H1 (cell line): Measurements from ENCODE around the gene GAP43. TPM values are rescaled to one million over a fixed set of nuclear protein-coding genes. Genes with fewer than 3 reads are reported as not detected.

Experiments
- CTCF ChIA-PET: fragments of 300-600 bp; sonication (Branson Sonifier 250); formaldehyde crosslinking; loops from one replicate; lab custom pipeline; 2021; ENCODE audit not compliant: partially characterized antibody; lab: Charles Lee
- POLR2A ChIA-PET: fragments of 300-600 bp; sonication (Branson Sonifier 250); formaldehyde crosslinking; loops from one replicate; lab custom pipeline; 2021; ENCODE audit warnings: inconsistent platforms; ENCODE audit not compliant: partially characterized antibody; lab: Charles Lee
- DNase-seq, 2 experiments: peaks; one replicate each; pipeline versions ENCODE4 v3.0.0 to v3.0.0-alpha.2; 2010 to 2022; ENCODE audit warnings: low spot score in 2 of 2, low read depth in 1 of 2, mixed read lengths in 1 of 2
- FAIRE-seq: peaks from 2 replicates; lab custom pipeline; 2011; peaks lifted over from hg19 to GRCh38; lab: Jason Lieb, UNC
- H2AFZ ChIP-seq: 2 replicates; pipeline ENCODE4 v1.8.1; 2012; ENCODE audit warnings: low read length, inconsistent platforms
- H2AK5ac ChIP-seq: 2 replicates; pipeline ENCODE4 v1.6.1; 2013; ENCODE audit warnings: low read depth, low read length
- H2BK120ac ChIP-seq: replicated peaks from 2 replicates; pipeline ENCODE3; 2013; ENCODE audit warnings: low read depth, low read length, inconsistent platforms
- H2BK12ac ChIP-seq: 2 replicates; pipeline ENCODE4 v1.6.1; 2013; ENCODE audit warnings: low read depth, low read length
- H2BK15ac ChIP-seq: 2 replicates; pipeline ENCODE4 v1.6.1; 2013; ENCODE audit warnings: low read length
- H2BK20ac ChIP-seq: 2 replicates; pipeline ENCODE4 v1.6.1; 2013; ENCODE audit warnings: low read length
- H2BK5ac ChIP-seq: 2 replicates; pipeline ENCODE4 v1.6.1; 2013; ENCODE audit warnings: low read depth, low read length
- H3K14ac ChIP-seq: 2 replicates; pipeline ENCODE4 v1.6.1; 2013; ENCODE audit warnings: inconsistent platforms; ENCODE audit not compliant: insufficient read length
- H3K18ac ChIP-seq: 2 replicates; pipeline ENCODE4 v1.6.1; 2013; ENCODE audit warnings: low read length; ENCODE audit errors: extremely low read depth
- H3K23ac ChIP-seq: 2 replicates; pipeline ENCODE4 v1.6.1; 2013; ENCODE audit warnings: inconsistent platforms; ENCODE audit not compliant: insufficient read length
- H3K23me2 ChIP-seq: 2 replicates; pipeline ENCODE4 v1.6.1; 2013; ENCODE audit warnings: low read depth, low read length
- H3K27ac ChIP-seq: 2 replicates; pipeline ENCODE4 v1.6.1; 2011; ENCODE audit warnings: low read depth, low read length, inconsistent platforms
- H3K27me3 ChIP-seq, 4 experiments: replicated peaks in 1 of 4; 1 replicate in 1 of 4; 2 replicates in 3 of 4; pipeline versions ENCODE4 v1.6.1 to v1.8.1; 2011 to 2013; ENCODE audit warnings: low read length in 3 of 4, mild to moderate bottlenecking in 3 of 4, inconsistent platforms in 2 of 4, mixed read lengths in 2 of 4, moderate library complexity in 1 of 4; ENCODE audit not compliant: control insufficient read depth in 3 of 4, insufficient read depth in 3 of 4; ENCODE audit errors: extremely low read depth in 1 of 4
- H3K36me3 ChIP-seq, 4 experiments: 2 replicates each; pipeline versions ENCODE4 v1.6.1 to v1.8.1; 2011 to 2013; ENCODE audit warnings: mild to moderate bottlenecking in 4 of 4, low read length in 3 of 4, moderate library complexity in 2 of 4, control low read depth in 1 of 4, inconsistent platforms in 1 of 4; ENCODE audit not compliant: insufficient read depth in 4 of 4, control insufficient read depth in 2 of 4
- H3K4ac ChIP-seq: replicated peaks from 2 replicates; pipeline ENCODE3; 2013; ENCODE audit warnings: low read length, low read depth, mixed read lengths, inconsistent platforms; ENCODE audit not compliant: insufficient read length
- H3K4me1 ChIP-seq, 4 experiments: replicated peaks in 1 of 4; 1 replicate in 1 of 4; 2 replicates in 3 of 4; pipeline versions ENCODE4 v1.6.1 to v1.8.1; 2011 to 2013; ENCODE audit warnings: low read length in 3 of 4, inconsistent platforms in 2 of 4, mixed read lengths in 1 of 4; ENCODE audit not compliant: insufficient read depth in 4 of 4, control insufficient read depth in 3 of 4
- H3K4me2 ChIP-seq, 2 experiments: 2 replicates each; pipeline versions ENCODE4 v1.6.1 to v1.8.1; 2011 to 2013; ENCODE audit warnings: low read depth in 2 of 2, low read length in 2 of 2, control low read depth in 1 of 2, inconsistent platforms in 1 of 2, mild to moderate bottlenecking in 1 of 2; ENCODE audit not compliant: insufficient read depth in 1 of 2
- H3K4me3 ChIP-seq, 4 experiments: fragments of 200-600, 300-600 bp in 1 of 4; sonication (generic), shearing (Covaris generic), sonication (Bioruptor Twin) in 1 of 4; 2 replicates each; pipeline versions ENCODE4 v1.5.1 to v1.8.1; 2011 to 2016; ENCODE audit warnings: low read length in 4 of 4, low read depth in 3 of 4, control low read depth in 2 of 4, inconsistent platforms in 2 of 4, mild to moderate bottlenecking in 2 of 4, mixed read lengths in 1 of 4, moderate library complexity in 1 of 4; ENCODE audit not compliant: insufficient read depth in 2 of 4; ENCODE audit errors: extremely low read depth in 1 of 4
- H3K56ac ChIP-seq: replicated peaks from 2 replicates; pipeline ENCODE3; 2013; ENCODE audit warnings: low read depth, mild to moderate bottlenecking, mixed read lengths, low read length, inconsistent platforms; ENCODE audit not compliant: insufficient read length
- H3K79me1 ChIP-seq: 2 replicates; pipeline ENCODE4 v1.6.1; 2013; ENCODE audit warnings: low read depth, low read length, control low read depth
- H3K79me2 ChIP-seq, 2 experiments: 2 replicates each; pipeline versions ENCODE4 v1.6.1 to v1.8.1; 2012 to 2013; ENCODE audit warnings: low read length in 2 of 2, mild to moderate bottlenecking in 2 of 2, inconsistent platforms in 1 of 2; ENCODE audit not compliant: insufficient read depth in 2 of 2, control insufficient read depth in 1 of 2
- H3K9ac ChIP-seq, 4 experiments: replicated peaks in 1 of 4; 1 replicate in 1 of 4; 2 replicates in 3 of 4; pipeline versions ENCODE4 v1.6.1 to v1.8.1; 2011 to 2013; ENCODE audit warnings: low read depth in 3 of 4, low read length in 3 of 4, control low read depth in 2 of 4, mild to moderate bottlenecking in 2 of 4, moderate library complexity in 2 of 4, inconsistent platforms in 1 of 4; ENCODE audit errors: extremely low read depth in 1 of 4
- H3K9me3 ChIP-seq, 2 experiments: 2 replicates each; pipeline versions ENCODE4 v1.6.1 to v1.8.1; 2012 to 2013; ENCODE audit warnings: mild to moderate bottlenecking in 2 of 2, moderate library complexity in 2 of 2, control low read depth in 1 of 2, inconsistent platforms in 1 of 2, low read depth in 1 of 2, low read length in 1 of 2, mixed read lengths in 1 of 2; ENCODE audit not compliant: insufficient read depth in 2 of 2
- H4K20me1 ChIP-seq, 2 experiments: replicated peaks in 1 of 2; 2 replicates each; pipeline versions ENCODE3 to v1.8.1; 2011 to 2013; ENCODE audit warnings: inconsistent platforms in 2 of 2, low read length in 2 of 2, mild to moderate bottlenecking in 1 of 2; ENCODE audit not compliant: insufficient read depth in 2 of 2, control insufficient read depth in 1 of 2
- H4K5ac ChIP-seq: 2 replicates; pipeline ENCODE4 v1.6.1; 2013; ENCODE audit warnings: low read length, low read depth, mixed read lengths, inconsistent platforms; ENCODE audit not compliant: insufficient read length
- H4K8ac ChIP-seq: 2 replicates; pipeline ENCODE4 v1.8.0; 2013; ENCODE audit warnings: mild to moderate bottlenecking, moderate library complexity, low read length, inconsistent platforms; ENCODE audit not compliant: insufficient read depth; ENCODE audit errors: extremely low read depth
- H4K91ac ChIP-seq: replicated peaks from 2 replicates; pipeline ENCODE3; 2013; ENCODE audit warnings: low read length, mixed read lengths, inconsistent platforms; ENCODE audit not compliant: insufficient read length
- SIN3A ChIP-seq, 2 experiments: IDR thresholded peaks in 1 of 2; conservative IDR thresholded peaks in 1 of 2; 2 replicates each; pipeline ENCODE4 v1.6.1; 2011 to 2012; ENCODE audit warnings: low read length in 2 of 2, improper control_type of control experiment in 1 of 2, low read depth in 1 of 2, mild to moderate bottlenecking in 1 of 2
- polyA plus RNA-seq, 7 experiments: library from polyadenylated mRNA; depleted of rRNA in 3 of 7; stranded (reverse) in 5 of 7; unstranded in 2 of 7; fragments of >200 nt in 5 of 7; fragments of 200-250 nt in 2 of 7; gene quantifications; 1 replicate in 5 of 7; 2 replicates in 1 of 7; 4 replicates in 1 of 7; pipeline versions ENCODE4 v1.2.1 to v1.2.3, GENCODE V29; 2011 to 2013; ENCODE audit warnings: missing spikeins in 2 of 7, mixed read lengths in 2 of 7
- total RNA-seq: library from RNA; stranded (reverse); fragmentation: NEBNext Ultra II Directional; extraction: Animal tissue kit (Norgen Biotek cat#: 25700); gene quantifications from 2 replicates; pipeline ENCODE4 v1.2.1, GENCODE V29; 2021

The GAP43 gene
- total and polyA plus RNA-seq, 2 of the 8 experiments (the other 6 are each of a cell fraction or from before 2014, with no cell fraction given), result 11.2 to 21.9 TPM

GRCh38 chr3:115685097-115685496 lies 61.8 kb downstream of the GAP43 start:
- Histone ChIP-seq H3K9ac (no peak overlapping the region), H3K14ac (no peak overlapping the region), H3K36me3 (no peaks in the 10 kb centered on the region), H4K5ac (no peak overlapping the region), H3K4me2 (no peak overlapping the region), H2BK5ac (no peak overlapping the region), H3K23me2 (no peaks in the 10 kb centered on the region), H2BK15ac (no peak overlapping the region), H2BK20ac (no peak overlapping the region), H3K27me3 (no peaks in the 10 kb centered on the region), H2AFZ (no peak overlapping the region), H3K4me1 (no peaks in the 10 kb centered on the region), H2BK12ac (no peak overlapping the region), H2AK5ac (no peak overlapping the region), H3K27ac (no peak overlapping the region), H3K18ac (no peak overlapping the region), H2BK120ac (no peak overlapping the region), H4K91ac (no peak overlapping the region), H4K20me1 (no peaks in the 10 kb centered on the region), H3K4me3 (no peak overlapping the region), H3K4ac (no peak overlapping the region), H3K56ac (no peak overlapping the region), H3K23ac (no peak overlapping the region), H3K9me3 (no peaks in the 10 kb centered on the region), H3K79me2 (no peaks in the 10 kb centered on the region), H4K8ac (no peak overlapping the region), H3K79me1 (no peaks in the 10 kb centered on the region)
- POLR2A ChIA-PET, result no interaction called here
- DNase-seq, result no peak
- CTCF ChIA-PET, result interaction anchor here (1.8 kb wide), 1 partner anchor 9 kb away, joined by 8 read pairs; no protein-coding TSS in a partner anchor
- FAIRE-seq, result no peak
- TF ChIP-seq SIN3A (conservative IDR thresholded peaks at IDR 0.05 in 1 of 2, IDR thresholded peaks at IDR 0.05 in 1 of 2; ENCODE audit: low read depth in 1 of 2, low read length in 2 of 2), result no peak
